HUES6 (cell line): Measurements from ENCODE around the gene AFF1.
"Not testable (repeated sequence)": the region's sequence is repeated elsewhere in the genome, so short reads cannot be mapped to it uniquely, and the experiment has no call there.

ENCODE experiments used
- H3K27ac ChIP-seq: 2 replicates; pipeline ENCODE4 v1.7.0; 2013; ENCODE audit warnings: low read depth, mild to moderate bottlenecking, low read length, inconsistent platforms
- H3K27me3 ChIP-seq: 2 replicates; pipeline ENCODE4 v1.6.1; 2013; ENCODE audit warnings: low read length; ENCODE audit not compliant: control insufficient read depth, insufficient read depth
- H3K36me3 ChIP-seq: 2 replicates; pipeline ENCODE4 v1.6.1; 2013; ENCODE audit warnings: low read length; ENCODE audit not compliant: control insufficient read depth, insufficient read depth
- H3K4me1 ChIP-seq: 2 replicates; pipeline ENCODE4 v1.6.1; 2013; ENCODE audit warnings: low read length; ENCODE audit not compliant: control insufficient read depth, insufficient read depth
- H3K4me3 ChIP-seq: 2 replicates; pipeline ENCODE4 v1.5.1; 2013; ENCODE audit warnings: low read depth, low read length
- H3K9ac ChIP-seq: one replicate; pipeline ENCODE4 v1.6.1; 2013; ENCODE audit warnings: mild to moderate bottlenecking, low read length
- H3K9me3 ChIP-seq: 2 replicates; pipeline ENCODE4 v1.6.1; 2013; ENCODE audit warnings: low read depth, low read length; ENCODE audit not compliant: control insufficient read depth, insufficient read depth

AFF1 gene

DNA sequence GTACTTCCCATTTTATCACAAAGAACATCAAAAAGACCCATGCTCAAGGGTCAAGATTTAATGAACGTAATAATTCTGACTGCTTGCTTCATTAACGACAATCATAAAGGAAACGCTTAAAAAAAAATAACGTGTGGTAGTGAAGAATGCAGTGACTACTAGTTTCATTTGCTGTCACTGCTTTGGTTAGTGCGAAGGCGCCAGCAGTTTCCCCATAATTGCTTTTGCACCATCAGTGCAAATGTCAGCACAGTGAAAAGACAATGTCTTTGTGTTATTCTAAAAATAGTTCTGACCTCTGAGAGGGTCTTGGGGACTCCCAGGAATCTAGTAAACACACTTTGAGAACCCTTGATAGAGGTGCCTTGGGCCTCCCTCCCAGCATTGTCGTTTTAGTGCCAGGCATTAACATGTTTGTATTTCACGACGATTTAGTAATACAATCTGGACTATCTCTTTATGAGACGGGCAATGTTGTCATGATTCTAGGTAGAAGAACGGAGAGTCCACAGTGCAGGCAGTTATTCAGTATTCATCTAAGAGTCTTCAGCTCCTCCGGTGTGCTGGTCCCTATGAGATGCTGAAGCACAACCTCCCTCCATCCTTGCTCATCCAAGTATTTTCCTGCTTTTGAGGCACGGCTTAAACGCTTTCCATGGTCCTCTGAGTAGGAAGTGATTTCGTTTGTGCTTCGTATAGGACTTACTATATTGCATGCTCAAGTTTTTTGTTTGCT, 71.0 kb downstream of the AFF1 start:
- Histone ChIP-seq H3K4me1 (peaks cover 60% of the 10 kb centered on the region), H3K27me3 (no peaks in the 10 kb centered on the region), H3K36me3 (no peaks in the 10 kb centered on the region), H3K4me3 (peak overlapping the region; percentile 81), H3K9me3 (no peaks in the 10 kb centered on the region), H3K27ac (peak overlapping the region; percentile 98; the same call in 1 of the 2 replicates), H3K9ac (peak overlapping the region; percentile 99)

DNA sequence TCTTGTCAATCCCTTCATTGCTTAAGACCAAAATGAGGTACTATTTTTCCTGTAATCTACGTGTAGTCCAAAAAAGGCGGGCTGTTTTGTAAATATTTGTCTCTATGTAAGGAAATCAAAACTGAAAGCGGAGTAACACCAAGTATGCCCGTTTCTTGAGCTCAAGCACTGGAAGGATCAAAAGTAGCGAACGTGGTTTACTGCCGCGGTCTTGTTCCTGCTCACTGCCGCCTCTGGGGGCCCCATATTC, 71.5 kb downstream of the AFF1 start:
- Histone ChIP-seq H3K4me3 (peak overlapping the region; percentile 81), H3K36me3 (no peaks in the 10 kb centered on the region), H3K9me3 (no peaks in the 10 kb centered on the region), H3K9ac (peak overlapping the region; percentile 99), H3K27ac (peak overlapping the region; percentile 98; the same call in 1 of the 2 replicates), H3K27me3 (no peaks in the 10 kb centered on the region), H3K4me1 (peaks cover 62% of the 10 kb centered on the region)

- peak overlapping the region; percentile 81 for H3K4me3 ChIP-seq
- H3K4me1 ChIP-seq = peaks cover 60% of the 10 kb centered on the region
- H3K9ac ChIP-seq = peak overlapping the region; percentile 99
- no peaks in the 10 kb centered on the region for H3K36me3 ChIP-seq
- peak overlapping the region; percentile 98 for H3K27ac ChIP-seq
- H3K9me3 ChIP-seq = no peaks in the 10 kb centered on the region
- no peaks in the 10 kb centered on the region for H3K27me3 ChIP-seq
These were observed 72.1 kb downstream of the AFF1 start for GRCh38 chr4:87006676-87007527.

- H3K27me3 ChIP-seq = no peaks in the 10 kb centered on the region
- H3K27ac ChIP-seq = peak overlapping the region; percentile 98; the same call in 1 of the 2 replicates
- H3K4me1 ChIP-seq = peaks cover 61% of the 10 kb centered on the region
- peak overlapping the region; percentile 81 for H3K4me3 ChIP-seq
- no peaks in the 10 kb centered on the region for H3K36me3 ChIP-seq
- H3K9me3 ChIP-seq = no peaks in the 10 kb centered on the region
- peak overlapping the region; percentile 99 for H3K9ac ChIP-seq
These were observed 73.0 kb downstream of the AFF1 start for GRCh38 chr4:87007528-87008446.

- H3K4me3 ChIP-seq = peak overlapping the region; percentile 81; the same call in 1 of the 2 replicates
- H3K4me1 ChIP-seq = peaks cover 59% of the 10 kb centered on the region
These were observed 74.4 kb downstream of the AFF1 start for GRCh38 chr4:87009095-87009648.

DNA sequence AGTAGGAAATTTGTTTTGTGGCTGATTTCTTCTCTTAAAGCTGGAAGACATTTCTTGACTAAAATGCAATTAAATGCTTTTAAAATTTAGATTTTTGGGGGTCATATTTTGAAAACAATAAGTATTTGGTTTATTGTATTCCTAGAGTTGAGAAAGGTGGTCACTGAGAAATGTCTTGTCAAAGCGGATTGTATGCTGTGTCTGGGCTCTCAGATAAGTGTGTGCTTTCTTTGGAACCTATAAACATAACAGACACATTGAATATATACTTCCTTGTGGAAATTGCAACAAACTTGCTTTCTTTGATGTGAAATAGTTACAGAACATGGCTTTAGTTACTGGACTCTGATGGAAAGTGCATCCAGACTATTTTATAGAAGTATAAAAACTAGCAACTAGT, 75.4 kb downstream of the AFF1 start:
- H3K27me3 ChIP-seq = no peaks in the 10 kb centered on the region
- no peak overlapping the region for H3K9ac ChIP-seq
- peak overlapping the region; percentile 17; the same call in 1 of the 2 replicates for H3K4me3 ChIP-seq
- no peaks in the 10 kb centered on the region for H3K36me3 ChIP-seq
- peaks cover 66% of the 10 kb centered on the region for H3K4me1 ChIP-seq
- peak overlapping the region; percentile 46; the same call in 1 of the 2 replicates for H3K27ac ChIP-seq
- H3K9me3 ChIP-seq = no peaks in the 10 kb centered on the region

More at GRCh38 chr4:87009095-87009648, 74.4 kb downstream of the AFF1 start:
- peak overlapping the region; percentile 44 for H3K9ac ChIP-seq
- no peak overlapping the region for H3K27ac ChIP-seq
- H3K36me3 ChIP-seq = no peaks in the 10 kb centered on the region
- H3K27me3 ChIP-seq = no peaks in the 10 kb centered on the region
- H3K9me3 ChIP-seq = no peaks in the 10 kb centered on the region

GRCh38 chr4:87011340-87012034, 76.7 kb downstream of the AFF1 start:
- Histone ChIP-seq H3K36me3 (no peaks in the 10 kb centered on the region), H3K9me3 (no peaks in the 10 kb centered on the region), H3K4me1 (peaks cover 61% of the 10 kb centered on the region), H3K9ac (peak overlapping the region; percentile 55), H3K4me3 (peak overlapping the region; percentile 27; the same call in 1 of the 2 replicates), H3K27me3 (no peaks in the 10 kb centered on the region), H3K27ac (peak overlapping the region; percentile 89; the same call in 1 of the 2 replicates)

DNA sequence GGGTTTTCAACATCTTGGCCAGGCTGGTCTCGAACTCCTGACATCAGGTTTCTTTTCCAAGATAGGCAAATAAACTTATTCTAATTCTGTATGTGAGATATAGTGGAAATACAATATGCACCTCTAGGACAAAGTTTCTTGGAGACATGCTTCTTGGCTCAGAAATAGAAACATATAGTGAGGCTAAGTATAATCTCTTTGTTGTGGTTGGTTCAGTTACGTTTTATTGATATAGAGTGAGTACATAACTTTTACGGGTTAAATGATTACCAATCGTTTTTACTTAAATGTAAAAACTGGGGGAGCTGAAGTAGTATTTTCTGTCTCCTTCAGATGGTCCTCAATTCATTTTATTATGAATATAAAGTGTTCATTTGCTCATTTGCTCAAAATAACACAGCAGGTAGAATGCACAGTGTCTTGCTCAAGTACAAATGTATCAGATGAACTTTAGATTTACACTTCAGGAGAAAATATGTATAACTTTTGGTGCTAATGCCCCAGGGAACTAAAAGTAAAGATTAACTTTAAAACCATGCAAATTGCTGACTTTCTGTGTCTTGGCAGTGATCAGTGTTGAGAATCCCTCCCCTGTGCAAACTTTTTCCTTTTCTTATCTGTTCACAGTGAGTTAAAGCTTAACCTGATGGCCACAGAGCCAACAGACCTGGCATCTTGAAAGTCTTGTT, 77.6 kb downstream of the AFF1 start:
- H3K27ac ChIP-seq = peak overlapping the region; percentile 68; the same call in 1 of the 2 replicates
- H3K9ac ChIP-seq = no peak overlapping the region
- H3K27me3 ChIP-seq = no peaks in the 10 kb centered on the region
- H3K4me3 ChIP-seq = peak overlapping the region; percentile 13; the same call in 1 of the 2 replicates
- no peaks in the 10 kb centered on the region for H3K9me3 ChIP-seq
- no peaks in the 10 kb centered on the region for H3K36me3 ChIP-seq
- peaks cover 64% of the 10 kb centered on the region for H3K4me1 ChIP-seq

DNA sequence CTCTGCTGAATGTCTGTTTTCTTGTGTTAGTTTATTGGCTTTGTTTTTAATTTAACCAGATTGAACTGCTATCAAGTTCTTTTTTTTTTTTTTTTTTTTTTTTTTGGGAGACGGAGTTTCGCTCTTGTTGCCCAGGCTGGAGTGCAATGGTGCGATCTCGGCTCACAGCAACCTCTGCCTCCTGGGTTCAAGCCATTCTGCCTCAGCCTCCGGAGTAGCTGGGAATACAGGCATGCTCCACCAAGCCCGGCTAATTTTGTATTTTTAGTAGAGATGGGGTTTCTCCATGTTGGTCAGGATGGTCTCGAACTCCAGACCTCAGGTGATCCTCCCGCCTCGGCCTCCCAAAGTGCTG, 78.1 kb downstream of the AFF1 start:
- H3K27me3 ChIP-seq, H3K4me3 ChIP-seq, H3K9me3 ChIP-seq, H3K9ac ChIP-seq, H3K36me3 ChIP-seq: not testable (repeated sequence)
- Histone ChIP-seq H3K4me1 (peaks cover 69% of the 10 kb centered on the region), H3K27ac (peak overlapping the region; percentile 68; the same call in 1 of the 2 replicates)
